Lung (tissue), 12 donors: ENCODE measurements around the gene EPB41L3. TPM values are rescaled to one million over a fixed set of nuclear protein-coding genes. Genes with fewer than 3 reads are reported as not detected.

Experiments used
- ATAC-seq: fragments of 200-7000 bp; cut with Tn5 transposase; one replicate; pipeline ENCODE4 v1.9.1; 2020; ENCODE audit warnings: moderate number of reproducible peaks; ENCODE audit not compliant: insufficient read depth, low FRiP score
- DNase-seq, 3 donors: peaks; one replicate each; pipeline ENCODE4 v3.0.0-alpha.2; 2013 to 2017
- H3K27ac ChIP-seq, 2 donors: one replicate each; pipeline ENCODE4 v1.5.1; 2013; ENCODE audit warnings: mild to moderate bottlenecking in 2 of 2, moderate library complexity in 2 of 2, control low read depth in 1 of 2, inconsistent platforms in 1 of 2, low read depth in 1 of 2, low read length in 1 of 2
- H3K27me3 ChIP-seq, 3 donors: one replicate each; pipeline ENCODE4 v1.5.1; 2013; ENCODE audit warnings: low read length in 2 of 3; ENCODE audit not compliant: control insufficient read depth in 3 of 3, insufficient read depth in 3 of 3
- H3K36me3 ChIP-seq, 4 donors: one replicate each; pipeline ENCODE4 v1.5.1; 2013; ENCODE audit warnings: low read length in 4 of 4, mild to moderate bottlenecking in 1 of 4, moderate library complexity in 1 of 4; ENCODE audit not compliant: control insufficient read depth in 4 of 4, insufficient read depth in 4 of 4
- H3K4me1 ChIP-seq, 5 donors: one replicate each; pipeline ENCODE4 v1.5.1; 2013; ENCODE audit warnings: low read length in 5 of 5, mild to moderate bottlenecking in 2 of 5, moderate library complexity in 1 of 5; ENCODE audit not compliant: control insufficient read depth in 5 of 5, insufficient read depth in 5 of 5
- H3K4me3 ChIP-seq: one replicate; pipeline ENCODE4 v1.5.1; 2013; ENCODE audit warnings: mild to moderate bottlenecking, control low read depth, moderate library complexity
- H3K9ac ChIP-seq, 2 donors: one replicate each; pipeline ENCODE4 v1.5.1; 2013; ENCODE audit warnings: low read length in 2 of 2, control low read depth in 1 of 2; ENCODE audit not compliant: insufficient read depth in 1 of 2
- H3K9me3 ChIP-seq, 4 donors: one replicate each; pipeline ENCODE4 v1.5.1; 2013; ENCODE audit warnings: low read length in 3 of 4, mild to moderate bottlenecking in 1 of 4, moderate library complexity in 1 of 4; ENCODE audit not compliant: control insufficient read depth in 4 of 4, insufficient read depth in 3 of 4
- WGBS, 2 donors: extraction: QIAGEN DNeasy Blood & Tissue Kit; methylation state at CpG; one replicate each; pipeline ENCODE4 v1.1.7; 2013; 5-methylcytosine and 5-hydroxymethylcytosine counted together
- polyA plus RNA-seq, 2 donors: library from polyadenylated mRNA; stranded (reverse); fragments of 200-250 nt; gene quantifications; one replicate each; pipeline ENCODE4 v1.2.1, GENCODE V29; 2013
- total RNA-seq, 2 donors: library from RNA; depleted of rRNA in 1 of 2; stranded (reverse); fragments of >200 nt in 1 of 2; gene quantifications; one replicate each; pipeline ENCODE4 v1.2.1, GENCODE V29; 2014 to 2021
- TF ChIP-seq, protein P1 (sequence below): IDR thresholded peaks from 2 replicates; pipeline ENCODE4 v1.5.1; 2012; ENCODE audit warnings: mild to moderate bottlenecking; ENCODE audit errors: control extremely low read depth, extremely low read depth
- donor health status: control.
- donor health status: control.
- donor health status: Bipolar disorder and iron deficiency.
- donor health status: healthy.
- donor health status: DM: yes; HTN: yes; CAD: no.

The EPB41L3 gene
- total and polyA plus RNA-seq, 4 donors = 19.0 to 64.0 (median 39.9) TPM

- Histone ChIP-seq H3K9ac (no peak overlapping the region), H3K27me3 (no peaks in the 10 kb centered on the region), H3K27ac (no peak overlapping the region), H3K4me1 (peaks cover 0 to 2% (median 0%) of the 10 kb centered on the region in 5 donors), H3K4me3 (no peak overlapping the region), H3K9me3 (no peaks in the 10 kb centered on the region), H3K36me3 (no peaks in the 10 kb centered on the region)
- DNase-seq = no peak
- ATAC-seq = no peak
- TF ChIP-seq, protein P1, sequence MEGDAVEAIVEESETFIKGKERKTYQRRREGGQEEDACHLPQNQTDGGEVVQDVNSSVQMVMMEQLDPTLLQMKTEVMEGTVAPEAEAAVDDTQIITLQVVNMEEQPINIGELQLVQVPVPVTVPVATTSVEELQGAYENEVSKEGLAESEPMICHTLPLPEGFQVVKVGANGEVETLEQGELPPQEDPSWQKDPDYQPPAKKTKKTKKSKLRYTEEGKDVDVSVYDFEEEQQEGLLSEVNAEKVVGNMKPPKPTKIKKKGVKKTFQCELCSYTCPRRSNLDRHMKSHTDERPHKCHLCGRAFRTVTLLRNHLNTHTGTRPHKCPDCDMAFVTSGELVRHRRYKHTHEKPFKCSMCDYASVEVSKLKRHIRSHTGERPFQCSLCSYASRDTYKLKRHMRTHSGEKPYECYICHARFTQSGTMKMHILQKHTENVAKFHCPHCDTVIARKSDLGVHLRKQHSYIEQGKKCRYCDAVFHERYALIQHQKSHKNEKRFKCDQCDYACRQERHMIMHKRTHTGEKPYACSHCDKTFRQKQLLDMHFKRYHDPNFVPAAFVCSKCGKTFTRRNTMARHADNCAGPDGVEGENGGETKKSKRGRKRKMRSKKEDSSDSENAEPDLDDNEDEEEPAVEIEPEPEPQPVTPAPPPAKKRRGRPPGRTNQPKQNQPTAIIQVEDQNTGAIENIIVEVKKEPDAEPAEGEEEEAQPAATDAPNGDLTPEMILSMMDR = no peak
- 83 to 86% methylated on average over 7 of the region's 7 CpGs for WGBS, 2 donors
Measured at GRCh38 chr18:5500158-5500939, 43.4 kb downstream of the EPB41L3 start.

- 89 to 92% methylated on average over 6 of the region's 6 CpGs for WGBS, 2 donors
- TF ChIP-seq, protein P1 = no peak
- no peaks in the 10 kb centered on the region for H3K27me3 ChIP-seq
- H3K4me3 ChIP-seq = no peak overlapping the region
- no peak for DNase-seq
- no peaks in the 10 kb centered on the region for H3K36me3 ChIP-seq
- H3K27ac ChIP-seq = no peak overlapping the region
- no peak overlapping the region for H3K9ac ChIP-seq
- no peaks in the 10 kb centered on the region for H3K4me1 ChIP-seq
- ATAC-seq = no peak
- H3K9me3 ChIP-seq = no peaks in the 10 kb centered on the region
Measured at GRCh38 chr18:5498452-5498851, 45.3 kb downstream of the EPB41L3 start.

DNA sequence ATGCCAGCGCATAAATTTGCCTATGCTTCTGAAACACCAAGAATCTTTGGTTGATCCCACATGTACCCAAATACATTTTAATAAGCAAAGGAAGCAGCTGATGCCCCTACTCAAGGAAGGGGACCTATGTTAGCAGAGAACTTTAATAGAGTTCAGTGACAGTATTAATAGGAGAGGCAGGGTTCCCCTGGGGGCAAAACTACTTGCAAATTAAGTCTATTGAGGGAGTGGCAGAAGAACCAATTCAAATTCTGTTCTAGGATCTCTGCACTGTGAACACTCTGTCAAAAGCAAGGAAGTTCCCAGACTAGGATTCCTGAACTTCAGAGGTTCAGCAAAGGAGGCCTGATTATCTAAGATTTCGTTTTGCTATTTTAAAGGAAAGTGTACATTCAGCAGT is 47.5 kb downstream of the EPB41L3 start:
- Histone ChIP-seq H3K4me1 (no peaks in the 10 kb centered on the region), H3K9ac (no peak overlapping the region), H3K27ac (no peak overlapping the region), H3K4me3 (no peak overlapping the region), H3K9me3 (no peaks in the 10 kb centered on the region), H3K27me3 (no peaks in the 10 kb centered on the region), H3K36me3 (no peaks in the 10 kb centered on the region)
- DNase-seq (no peak), ATAC-seq (no peak)
- 86 to 91% methylated on average over 2 of the region's 2 CpGs for WGBS, 2 donors
- TF ChIP-seq, protein P1 = no peak
